Erythroblast (primary cell): Measurements from ENCODE around the gene IL13RA2.

ENCODE experiments used
- GATA1 ChIP-seq: IDR thresholded peaks from 2 replicates; pipeline ENCODE4 v1.6.1; 2011; ENCODE audit warnings: low read depth, mild to moderate bottlenecking, control low read depth, low read length, moderate library complexity
- POLR2A ChIP-seq: IDR thresholded peaks from 2 replicates; pipeline ENCODE4 v1.6.1; 2011; ENCODE audit warnings: mild to moderate bottlenecking, low read length

DNA sequence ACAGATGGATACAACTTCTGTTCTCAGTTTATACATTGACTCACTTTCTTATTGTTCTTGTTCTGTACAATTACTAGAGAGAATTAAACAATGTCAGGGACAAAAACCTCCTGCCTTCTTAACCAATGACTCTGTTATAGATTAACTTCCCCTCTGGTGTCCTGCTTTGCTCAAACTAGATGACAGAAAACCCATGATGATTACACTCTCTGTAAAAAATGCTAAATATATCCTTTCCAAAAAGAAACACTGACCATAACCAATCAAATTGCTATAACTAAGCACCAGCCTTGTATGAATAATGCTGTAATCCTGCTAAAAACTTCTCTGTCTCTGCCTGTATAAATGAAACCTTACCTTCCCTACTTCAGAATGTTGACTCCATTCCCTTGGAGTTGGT lies 29.8 kb upstream of the IL13RA2 start:
- no peak for TF ChIP-seq POLR2A
- TF ChIP-seq GATA1: no peak
